Kidney (tissue), 14 donors: ENCODE measurements around the gene NXPE4. TPM values are rescaled to one million over a fixed set of nuclear protein-coding genes. Genes with fewer than 3 reads are reported as not detected.

Experiments used
- DNase-seq, 5 donors: peaks; one replicate each; pipeline ENCODE4 v3.0.0-alpha.2; 2013 to 2020
- FAIRE-seq: peaks from 2 replicates; lab custom pipeline; 2012; peaks lifted over from hg19 to GRCh38; lab: Jason Lieb, UNC
- H3K27ac ChIP-seq, 2 donors: one replicate each; pipeline ENCODE4 v1.7.0; 2013; ENCODE audit warnings: low read depth in 2 of 2, low read length in 2 of 2, inconsistent platforms in 1 of 2
- H3K27me3 ChIP-seq: one replicate; pipeline ENCODE4 v1.7.1; 2013; ENCODE audit warnings: low read length, inconsistent platforms; ENCODE audit not compliant: control insufficient read depth, insufficient read depth
- H3K36me3 ChIP-seq, 3 donors: one replicate each; pipeline versions ENCODE4 v1.7.0 to v1.7.1; 2013; ENCODE audit warnings: low read length in 3 of 3, control low read depth in 1 of 3, inconsistent platforms in 1 of 3; ENCODE audit not compliant: insufficient read depth in 3 of 3, control insufficient read depth in 2 of 3
- H3K4me1 ChIP-seq, 3 donors: one replicate each; pipeline versions ENCODE4 v1.7.0 to v1.7.1; 2013; ENCODE audit warnings: low read length in 3 of 3, inconsistent platforms in 1 of 3, low read depth in 1 of 3; ENCODE audit not compliant: control insufficient read depth in 2 of 3, insufficient read depth in 2 of 3
- H3K4me3 ChIP-seq, 3 donors: one replicate each; pipeline versions ENCODE4 v1.7.0 to v1.8.1; 2013; ENCODE audit warnings: low read length in 3 of 3, control low read depth in 1 of 3, inconsistent platforms in 1 of 3
- H3K9ac ChIP-seq, 3 donors: one replicate each; pipeline versions ENCODE4 v1.7.0 to v1.7.1; 2013; ENCODE audit warnings: low read length in 3 of 3, control low read depth in 1 of 3, inconsistent platforms in 1 of 3
- H3K9me3 ChIP-seq, 3 donors: one replicate each; pipeline versions ENCODE4 v1.7.0 to v1.7.1; 2013; ENCODE audit warnings: low read length in 3 of 3, control low read depth in 1 of 3, inconsistent platforms in 1 of 3; ENCODE audit not compliant: control insufficient read depth in 2 of 3, insufficient read depth in 1 of 3
- intact Hi-C: fragments of 100-400 bp; cut with DNase I; formaldehyde crosslinking; loops from one replicate; pipeline ENCODE4 v1.11.1; 2022
- polyA plus RNA-seq: library from polyadenylated mRNA; stranded (reverse); fragments of 350-450 nt; fragmentation: Illumina TruSeq; extraction: RNeasy Lipid Tissue Mini Kit (QIAGEN cat#74804); gene quantifications from one replicate; pipeline ENCODE4 v1.2.3, GENCODE V29; 2014; ENCODE audit warnings: low read depth, low replicate concordance; ENCODE audit not compliant: insufficient read depth
- total RNA-seq: library from RNA; stranded (reverse); fragmentation: NEBNext Ultra II Directional; extraction: Animal tissue kit (Norgen Biotek cat#: 25700); gene quantifications from one replicate; pipeline ENCODE4 v1.2.1, GENCODE V29; 2021
- TF ChIP-seq, protein P1 (sequence below): IDR thresholded peaks from 3 replicates; pipeline ENCODE4 v1.5.1; 2012; ENCODE audit warnings: mild to moderate bottlenecking, moderate library complexity, borderline replicate concordance; ENCODE audit not compliant: insufficient read depth; ENCODE audit errors: extremely low read depth
- donor health status: control.
- donor health status: control.
- donor health status: control.
- donor health status: control.
- donor health status: control.
- donor health status: DM: yes; HTN: yes; CAD: no.
- donor health status: Normal renal cell carcinoma (clear cell type).

NXPE4 gene
- total and polyA plus RNA-seq, 2 donors from 2014 or later, result 0.34 to 0.63 TPM

GRCh38 chr11:114551060-114551459 is 44.5 kb downstream of the NXPE4 start:
- H3K9ac ChIP-seq, result no peak overlapping the region
- intact Hi-C loops, result no loop called here
- no peak overlapping the region for H3K4me3 ChIP-seq
- TF ChIP-seq, protein P1, sequence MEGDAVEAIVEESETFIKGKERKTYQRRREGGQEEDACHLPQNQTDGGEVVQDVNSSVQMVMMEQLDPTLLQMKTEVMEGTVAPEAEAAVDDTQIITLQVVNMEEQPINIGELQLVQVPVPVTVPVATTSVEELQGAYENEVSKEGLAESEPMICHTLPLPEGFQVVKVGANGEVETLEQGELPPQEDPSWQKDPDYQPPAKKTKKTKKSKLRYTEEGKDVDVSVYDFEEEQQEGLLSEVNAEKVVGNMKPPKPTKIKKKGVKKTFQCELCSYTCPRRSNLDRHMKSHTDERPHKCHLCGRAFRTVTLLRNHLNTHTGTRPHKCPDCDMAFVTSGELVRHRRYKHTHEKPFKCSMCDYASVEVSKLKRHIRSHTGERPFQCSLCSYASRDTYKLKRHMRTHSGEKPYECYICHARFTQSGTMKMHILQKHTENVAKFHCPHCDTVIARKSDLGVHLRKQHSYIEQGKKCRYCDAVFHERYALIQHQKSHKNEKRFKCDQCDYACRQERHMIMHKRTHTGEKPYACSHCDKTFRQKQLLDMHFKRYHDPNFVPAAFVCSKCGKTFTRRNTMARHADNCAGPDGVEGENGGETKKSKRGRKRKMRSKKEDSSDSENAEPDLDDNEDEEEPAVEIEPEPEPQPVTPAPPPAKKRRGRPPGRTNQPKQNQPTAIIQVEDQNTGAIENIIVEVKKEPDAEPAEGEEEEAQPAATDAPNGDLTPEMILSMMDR, result no peak
- FAIRE-seq (no peak), DNase-seq (no peak)
- H3K27me3 ChIP-seq, result no peaks in the 10 kb centered on the region
- H3K36me3 ChIP-seq, result no peaks in the 10 kb centered on the region
- no peak overlapping the region for H3K27ac ChIP-seq
- H3K9me3 ChIP-seq, result no peaks in the 10 kb centered on the region
- H3K4me1 ChIP-seq, result no peaks in the 10 kb centered on the region

DNA sequence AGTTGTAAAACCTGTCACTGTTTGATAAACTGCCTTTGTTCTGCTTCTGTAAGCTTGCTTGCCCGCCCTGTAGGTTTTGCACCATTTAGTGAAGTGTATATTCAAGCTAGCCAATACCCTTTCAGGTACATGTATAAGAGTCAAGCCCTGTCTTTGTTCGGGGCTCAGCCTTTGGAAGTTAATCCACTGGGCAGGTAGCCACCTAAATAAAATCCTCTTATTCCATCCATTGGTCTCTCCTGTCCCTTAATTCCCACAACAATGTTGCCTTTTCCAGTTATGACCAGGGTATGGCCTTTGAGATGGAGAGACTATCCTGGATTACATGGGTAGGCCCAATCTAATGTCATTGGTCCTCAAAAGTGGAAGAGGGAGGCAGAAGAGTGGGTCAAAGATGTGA is 69.9 kb downstream of the NXPE4 start:
- intact Hi-C loops, result no loop called here

DNA sequence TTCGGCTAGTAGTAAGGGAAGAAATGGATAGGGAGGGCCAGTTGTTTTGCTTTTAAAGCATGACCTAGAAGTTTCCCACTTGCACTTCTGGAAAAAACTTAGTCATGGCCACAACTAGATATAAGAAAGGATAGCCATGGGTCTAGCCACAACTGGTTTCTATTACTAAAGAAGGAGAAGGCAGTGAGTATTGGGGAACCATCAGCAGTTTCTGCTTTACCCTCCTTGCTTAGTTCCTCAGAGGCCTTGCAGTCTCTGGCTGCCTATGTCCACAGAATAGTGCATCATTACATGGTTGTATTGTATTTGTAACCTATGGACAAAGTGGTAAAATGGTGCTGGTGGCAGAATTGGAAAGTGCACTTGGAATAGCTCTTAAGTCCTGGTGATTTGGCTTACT is 71.5 kb downstream of the NXPE4 start:
- no peak overlapping the region for H3K27ac ChIP-seq
- DNase-seq (no peak), FAIRE-seq (no peak)
- no peaks in the 10 kb centered on the region for H3K27me3 ChIP-seq
- no peaks in the 10 kb centered on the region for H3K36me3 ChIP-seq
- no peak overlapping the region for H3K4me3 ChIP-seq
- H3K9me3 ChIP-seq, result peaks cover 0 to 2% (median 0%) of the 10 kb centered on the region in 3 donors
- no peaks in the 10 kb centered on the region for H3K4me1 ChIP-seq
- H3K9ac ChIP-seq, result no peak overlapping the region
- intact Hi-C loops, result no loop called here
- TF ChIP-seq, protein P1, result no peak

More for the DNA sequence above, 69.9 kb downstream of the NXPE4 start:
- Histone ChIP-seq H3K9ac (no peak overlapping the region), H3K4me3 (no peak overlapping the region), H3K36me3 (no peaks in the 10 kb centered on the region), H3K4me1 (no peaks in the 10 kb centered on the region), H3K27ac (no peak overlapping the region), H3K27me3 (no peaks in the 10 kb centered on the region), H3K9me3 (peaks cover 0 to 2% (median 0%) of the 10 kb centered on the region in 3 donors)
- FAIRE-seq (no peak), DNase-seq (no peak)
- TF ChIP-seq, protein P1, result no peak

DNA sequence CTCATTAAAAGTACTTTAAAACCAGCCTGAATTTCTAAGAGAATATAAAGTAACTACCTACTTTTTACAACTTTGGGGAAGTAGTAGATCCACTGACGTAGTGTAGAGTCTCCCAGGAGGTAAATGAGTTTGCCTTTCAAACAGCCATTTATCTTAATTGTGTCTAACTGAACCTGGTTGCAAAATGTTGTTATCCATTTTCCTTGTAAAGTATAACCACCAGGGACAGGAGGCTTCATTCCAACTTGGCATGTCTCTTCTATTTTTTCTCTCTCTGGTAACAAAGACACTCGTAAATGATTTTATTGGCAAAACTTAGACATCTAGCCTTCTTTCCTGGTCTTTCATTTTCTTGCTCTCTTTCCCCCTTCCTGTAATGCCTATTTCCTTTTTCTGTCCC is 72.8 kb downstream of the NXPE4 start:
- Histone ChIP-seq H3K36me3 (no peaks in the 10 kb centered on the region), H3K4me1 (no peaks in the 10 kb centered on the region), H3K27me3 (no peaks in the 10 kb centered on the region), H3K9ac (no peak overlapping the region), H3K27ac (no peak overlapping the region), H3K9me3 (peaks cover 0 to 2% (median 0%) of the 10 kb centered on the region in 3 donors), H3K4me3 (no peak overlapping the region)
- FAIRE-seq (no peak), DNase-seq (no peak)
- TF ChIP-seq, protein P1, result no peak
- intact Hi-C loops, result no loop called here
